Measurements from ENCODE around the gene NAALADL2. TPM values are rescaled to one million over a fixed set of nuclear protein-coding genes. Genes with fewer than 3 reads are reported as not detected.
A peak's percentile ranks its signal among the peaks of the same experiment; 100 is the strongest.

The NAALADL2 gene
- total RNA-seq, 1 experiment from 2014 or later: 1.9 TPM

DNA sequence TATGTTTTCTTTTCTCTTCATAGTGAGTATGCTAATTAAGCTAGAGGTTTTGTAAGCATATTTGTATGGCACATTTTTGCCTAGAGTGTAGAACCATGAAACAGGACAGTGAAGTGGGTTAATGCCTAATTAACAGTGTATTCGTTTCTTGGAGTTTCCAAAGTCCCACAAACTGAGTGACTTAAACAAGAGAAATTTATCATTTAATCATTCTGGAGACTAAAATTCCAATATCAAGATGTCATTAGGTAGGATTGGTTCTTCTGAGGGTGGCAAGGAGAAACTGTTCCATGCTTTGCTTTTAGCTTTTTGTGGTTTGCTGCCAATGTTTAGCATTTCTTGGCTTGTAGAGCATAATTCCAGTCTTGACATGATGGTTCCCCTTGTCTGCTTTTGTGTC is 734.2 kb downstream of the NAALADL2 start:
- H3K27me3 ChIP-seq (ENCODE audit: low read length): no peaks in the 10 kb centered on the region
- no peaks in the 10 kb centered on the region for H3K4me1 ChIP-seq (ENCODE audit: insufficient read depth, low read length)
- H2AFZ ChIP-seq (ENCODE audit: low read length): no peak overlapping the region
- no peaks in the 10 kb centered on the region for H4K20me1 ChIP-seq (ENCODE audit: low read length)
- H3K79me2 ChIP-seq (ENCODE audit: low read length): no peaks in the 10 kb centered on the region
- DNase-seq (no peak), ATAC-seq (no peak)
- no peaks in the 10 kb centered on the region for H3K9me2 ChIP-seq (replicated peaks; ENCODE audit: low read length)
- CTCF ChIA-PET: no interaction called here
- no peaks in the 10 kb centered on the region for H3K9me3 ChIP-seq (ENCODE audit: low read length)
- intact Hi-C loops (cut with micrococcal nuclease): no loop called here
- H3K27ac ChIP-seq (ENCODE audit: low read length): no peak overlapping the region
- no peaks in the 10 kb centered on the region for H3F3A ChIP-seq (ENCODE audit: low read length, unreplicated experiment)
- POLR2A ChIA-PET (ENCODE audit: unreplicated experiment): no interaction called here
- no peak for TF ChIP-seq EZH2 (IDR thresholded peaks at IDR 0.05; ENCODE audit: low read length, unreplicated experiment)
- TF ChIP-seq, protein P1, sequence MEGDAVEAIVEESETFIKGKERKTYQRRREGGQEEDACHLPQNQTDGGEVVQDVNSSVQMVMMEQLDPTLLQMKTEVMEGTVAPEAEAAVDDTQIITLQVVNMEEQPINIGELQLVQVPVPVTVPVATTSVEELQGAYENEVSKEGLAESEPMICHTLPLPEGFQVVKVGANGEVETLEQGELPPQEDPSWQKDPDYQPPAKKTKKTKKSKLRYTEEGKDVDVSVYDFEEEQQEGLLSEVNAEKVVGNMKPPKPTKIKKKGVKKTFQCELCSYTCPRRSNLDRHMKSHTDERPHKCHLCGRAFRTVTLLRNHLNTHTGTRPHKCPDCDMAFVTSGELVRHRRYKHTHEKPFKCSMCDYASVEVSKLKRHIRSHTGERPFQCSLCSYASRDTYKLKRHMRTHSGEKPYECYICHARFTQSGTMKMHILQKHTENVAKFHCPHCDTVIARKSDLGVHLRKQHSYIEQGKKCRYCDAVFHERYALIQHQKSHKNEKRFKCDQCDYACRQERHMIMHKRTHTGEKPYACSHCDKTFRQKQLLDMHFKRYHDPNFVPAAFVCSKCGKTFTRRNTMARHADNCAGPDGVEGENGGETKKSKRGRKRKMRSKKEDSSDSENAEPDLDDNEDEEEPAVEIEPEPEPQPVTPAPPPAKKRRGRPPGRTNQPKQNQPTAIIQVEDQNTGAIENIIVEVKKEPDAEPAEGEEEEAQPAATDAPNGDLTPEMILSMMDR (conservative IDR thresholded peaks at IDR 0.05; ENCODE audit: low read depth, low read length): no peak
- TF ChIP-seq EZH2phosphoT487 (IDR thresholded peaks at IDR 0.05; ENCODE audit: borderline replicate concordance, low read length): no peak
- H3K4me3 ChIP-seq (ENCODE audit: low read length): no peak overlapping the region
- H3K36me3 ChIP-seq (ENCODE audit: low read depth, low read length): no peaks in the 10 kb centered on the region
- no TSS peak for BruUV-seq (replicated peaks)
- H3K9ac ChIP-seq (ENCODE audit: low read length): no peak overlapping the region
- H3K4me2 ChIP-seq (ENCODE audit: low read length): no peak overlapping the region

DNA sequence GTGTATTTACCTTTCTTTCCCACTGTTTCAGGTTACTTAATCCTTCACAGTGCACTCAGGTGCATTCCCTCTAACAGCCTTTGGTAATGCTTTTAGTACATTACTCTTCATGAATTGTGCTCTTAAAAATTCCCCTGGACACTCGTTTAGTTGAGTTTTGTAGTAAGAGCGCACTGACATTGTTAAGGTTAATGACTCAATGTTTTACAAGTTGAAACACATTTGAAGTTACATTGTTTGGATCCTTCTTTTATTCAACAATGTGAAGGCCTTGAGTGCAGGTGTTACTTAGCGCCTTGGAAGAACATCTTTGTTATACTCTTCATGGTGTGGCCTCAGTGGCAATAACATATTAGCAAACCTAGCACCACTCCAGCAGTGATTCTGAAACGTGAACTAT is 739.6 kb downstream of the NAALADL2 start:
- Histone ChIP-seq H3K27ac (ENCODE audit: low read length) (no peak overlapping the region), H3K36me3 (ENCODE audit: low read depth, low read length) (no peaks in the 10 kb centered on the region), H4K20me1 (ENCODE audit: low read length) (no peaks in the 10 kb centered on the region), H3F3A (ENCODE audit: low read length, unreplicated experiment) (no peaks in the 10 kb centered on the region), H3K9me2 (replicated peaks; ENCODE audit: low read length) (no peaks in the 10 kb centered on the region), H3K9ac (ENCODE audit: low read length) (no peak overlapping the region), H3K79me2 (ENCODE audit: low read length) (no peaks in the 10 kb centered on the region), H3K4me2 (ENCODE audit: low read length) (no peak overlapping the region), H2AFZ (ENCODE audit: low read length) (no peak overlapping the region), H3K4me1 (ENCODE audit: insufficient read depth, low read length) (peaks cover 6% of the 10 kb centered on the region), H3K27me3 (ENCODE audit: low read length) (no peaks in the 10 kb centered on the region), H3K4me3 (ENCODE audit: low read length) (no peak overlapping the region), H3K9me3 (ENCODE audit: low read length) (no peaks in the 10 kb centered on the region)
- no TSS peak for BruUV-seq (replicated peaks)
- TF ChIP-seq, protein P1 (conservative IDR thresholded peaks at IDR 0.05; ENCODE audit: low read depth, low read length): no peak
- no peak for TF ChIP-seq EZH2 (IDR thresholded peaks at IDR 0.05; ENCODE audit: low read length, unreplicated experiment)
- no peak for TF ChIP-seq EZH2phosphoT487 (IDR thresholded peaks at IDR 0.05; ENCODE audit: borderline replicate concordance, low read length)
- intact Hi-C loops (cut with micrococcal nuclease): loop anchor here (1.0 kb wide), 1 partner anchor 11 kb away; no protein-coding TSS in a partner anchor
- DNase-seq: no peak
- POLR2A ChIA-PET (ENCODE audit: unreplicated experiment): no interaction called here
- CTCF ChIA-PET: no interaction called here
- no peak for ATAC-seq

DNA sequence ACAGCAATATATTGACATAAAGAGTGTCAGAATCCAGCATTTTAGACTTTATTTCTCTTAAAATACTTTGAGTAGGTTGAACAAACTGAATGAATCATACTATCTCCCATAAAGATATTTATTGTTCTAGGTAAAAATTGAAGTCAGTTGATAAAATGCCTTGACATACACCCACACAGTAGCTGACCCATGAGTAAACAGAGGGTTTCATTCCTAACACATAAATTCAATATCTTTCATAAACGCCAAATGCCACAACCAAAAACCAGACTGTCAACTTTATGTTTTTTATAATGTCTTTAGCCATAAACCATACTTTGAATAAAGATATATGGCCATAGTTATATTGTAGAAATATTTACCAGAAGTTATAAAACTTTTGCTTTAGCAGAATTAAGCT is 742.4 kb downstream of the NAALADL2 start:
- TF ChIP-seq EZH2phosphoT487 (IDR thresholded peaks at IDR 0.05; ENCODE audit: borderline replicate concordance, low read length) (no peak), EZH2 (IDR thresholded peaks at IDR 0.05; ENCODE audit: low read length, unreplicated experiment) (no peak)
- TF ChIP-seq, protein P1 (conservative IDR thresholded peaks at IDR 0.05; ENCODE audit: low read depth, low read length): no peak
- H3K27ac ChIP-seq (ENCODE audit: low read length): peak overlapping the region; percentile 25; the same call in 1 of the 2 replicates
- no peak overlapping the region for H3K4me3 ChIP-seq (ENCODE audit: low read length)
- H3K9me3 ChIP-seq (ENCODE audit: low read length): no peaks in the 10 kb centered on the region
- no peaks in the 10 kb centered on the region for H3K79me2 ChIP-seq (ENCODE audit: low read length)
- intact Hi-C loops (cut with micrococcal nuclease): loop anchor here (10.0 kb wide), 6 partner anchors 143 to 833 kb away; no protein-coding TSS in a partner anchor
- no peaks in the 10 kb centered on the region for H3F3A ChIP-seq (ENCODE audit: low read length, unreplicated experiment)
- peaks cover 9% of the 10 kb centered on the region for H3K4me1 ChIP-seq (ENCODE audit: insufficient read depth, low read length)
- no peaks in the 10 kb centered on the region for H4K20me1 ChIP-seq (ENCODE audit: low read length)
- ChIA-PET POLR2A (ENCODE audit: unreplicated experiment) (no interaction called here), CTCF (no interaction called here)
- H3K27me3 ChIP-seq (ENCODE audit: low read length): no peaks in the 10 kb centered on the region
- DNase-seq: peak; percentile 87
- BruUV-seq (replicated peaks): no TSS peak
- no peak overlapping the region for H2AFZ ChIP-seq (ENCODE audit: low read length)
- no peaks in the 10 kb centered on the region for H3K36me3 ChIP-seq (ENCODE audit: low read depth, low read length)
- H3K4me2 ChIP-seq (ENCODE audit: low read length): peak overlapping the region; percentile 63
- no peak overlapping the region for H3K9ac ChIP-seq (ENCODE audit: low read length)
- peak; percentile 96 for ATAC-seq
- H3K9me2 ChIP-seq (replicated peaks; ENCODE audit: low read length): no peaks in the 10 kb centered on the region
